ENCODE results near the gene PDE3A.
A peak's percentile ranks its signal among the peaks of the same experiment; 100 is the strongest.

Gene PDE3A

GRCh38 chr12:20523658-20524057 lies 155.3 kb downstream of the PDE3A start:
- H3K4me3 ChIP-seq (ENCODE audit: low read depth, low read length), result no peak overlapping the region
- DNase-seq (ENCODE audit: low read depth), result peak; percentile 53
- no peak for TF ChIP-seq CTCF (conservative IDR thresholded peaks at IDR 0.05; ENCODE audit: low read depth, low read length)

- no peak overlapping the region for H3K4me3 ChIP-seq (ENCODE audit: low read depth, low read length)
- no peak for DNase-seq (ENCODE audit: low read depth)
- TF ChIP-seq CTCF (conservative IDR thresholded peaks at IDR 0.05; ENCODE audit: low read depth, low read length), result no peak
These were observed 155.8 kb downstream of the PDE3A start for GRCh38 chr12:20524113-20524512.

GRCh38 chr12:20525064-20525610 lies 156.8 kb downstream of the PDE3A start:
- no peak for TF ChIP-seq CTCF (conservative IDR thresholded peaks at IDR 0.05; ENCODE audit: low read depth, low read length)
- peak; percentile 62 for DNase-seq (ENCODE audit: low read depth)
- no peak overlapping the region for H3K4me3 ChIP-seq (ENCODE audit: low read depth, low read length)

- no peak overlapping the region for H3K4me3 ChIP-seq (ENCODE audit: low read depth, low read length)
- DNase-seq (ENCODE audit: low read depth), result peak; percentile 96
- TF ChIP-seq CTCF (conservative IDR thresholded peaks at IDR 0.05; ENCODE audit: low read depth, low read length), result no peak
These were observed 159.3 kb downstream of the PDE3A start for GRCh38 chr12:20527417-20528163.

- peak; percentile 8 for TF ChIP-seq CTCF (conservative IDR thresholded peaks at IDR 0.05; ENCODE audit: low read depth, low read length)
- no peak overlapping the region for H3K4me3 ChIP-seq (ENCODE audit: low read depth, low read length)
- no peak for DNase-seq (ENCODE audit: low read depth)
These were observed 159.9 kb downstream of the PDE3A start for GRCh38 chr12:20528208-20528607.

GRCh38 chr12:20546267-20546666 lies 177.9 kb downstream of the PDE3A start:
- no peak overlapping the region for H3K4me3 ChIP-seq (ENCODE audit: low read depth, low read length)
- TF ChIP-seq CTCF (conservative IDR thresholded peaks at IDR 0.05; ENCODE audit: low read depth, low read length), result no peak
- no peak for DNase-seq (ENCODE audit: low read depth)
